ENCODE measurements around the gene M6PR. TPM values are rescaled to one million over a fixed set of nuclear protein-coding genes. Genes with fewer than 3 reads are reported as not detected.
"Not testable (repeated sequence)": the region's sequence is repeated elsewhere in the genome, so short reads cannot be mapped to it uniquely, and the experiment has no call there.

Gene M6PR
- total RNA-seq, 2 experiments from 2014 or later = 150 to 164 TPM

DNA sequence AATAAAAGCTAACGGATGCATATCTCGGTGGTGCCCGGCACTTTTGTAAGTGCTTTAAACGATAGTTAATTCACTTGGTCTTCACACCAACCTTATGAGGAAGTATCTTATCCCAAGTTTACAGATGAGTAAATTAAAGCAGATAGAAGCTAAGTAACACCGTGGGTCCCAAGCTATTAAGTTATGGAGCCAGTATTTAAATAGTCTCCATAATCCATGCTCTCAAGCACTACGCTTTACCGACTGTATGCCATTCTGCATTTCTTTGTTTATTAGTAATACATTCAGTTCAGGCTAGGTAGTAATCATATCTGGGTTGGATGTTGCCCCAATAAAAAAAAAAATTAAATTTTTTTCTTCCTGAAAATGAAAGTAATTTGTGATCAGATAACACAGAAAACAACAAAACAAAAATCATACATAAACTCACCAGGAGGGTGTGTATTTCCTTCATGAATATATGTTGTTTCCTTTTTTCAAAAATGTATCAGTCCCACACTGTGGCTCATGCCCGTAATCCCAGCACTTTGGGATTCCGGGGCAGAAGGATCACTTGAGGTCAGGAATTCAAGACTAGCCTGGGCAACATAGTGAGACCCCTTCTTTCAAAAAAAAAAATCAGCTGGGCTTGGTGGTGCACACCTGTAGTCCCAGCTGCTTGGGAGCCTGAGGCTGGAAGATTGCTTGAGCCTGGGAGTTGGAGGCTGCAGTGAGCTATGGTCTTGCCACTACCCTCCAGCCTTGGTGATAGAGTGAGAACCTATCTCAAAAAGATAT is 1.4 kb upstream of the M6PR start:
- peak overlapping the region; percentile 99 for H3K4me3 Mint-ChIP-seq
- POLR2A ChIA-PET = interaction anchor here (1.0 to 2.1 kb wide), 6 partner anchors 42 to 98 kb away, joined by 3 to 9 read pairs (median 4); no protein-coding TSS in a partner anchor
- H3K4me1 Mint-ChIP-seq (ENCODE audit: low read depth) = peaks cover 58% of the 10 kb centered on the region
- peaks cover 11% of the 10 kb centered on the region for H3K9me3 Mint-ChIP-seq
- H3K36me3 Mint-ChIP-seq = peaks cover 17% of the 10 kb centered on the region
- intact Hi-C loops (cut with micrococcal nuclease) = loop anchor here (1.0 to 5.0 kb wide), 7 partner anchors 38 to 459 kb away; partner anchors contain the start of gene KLRG1
- no peaks in the 10 kb centered on the region for H3K27me3 Mint-ChIP-seq
- DNase-seq = peak; percentile 16
- H3K27ac Mint-ChIP-seq = peak overlapping the region; percentile 94
- CTCF ChIA-PET = interaction anchor here (0.6 to 9.1 kb wide), 19 partner anchors 10 to 1046 kb away, joined by 3 to 135 read pairs (median 6); partner anchors contain the start of genes KLRG1 and PHC1

DNA sequence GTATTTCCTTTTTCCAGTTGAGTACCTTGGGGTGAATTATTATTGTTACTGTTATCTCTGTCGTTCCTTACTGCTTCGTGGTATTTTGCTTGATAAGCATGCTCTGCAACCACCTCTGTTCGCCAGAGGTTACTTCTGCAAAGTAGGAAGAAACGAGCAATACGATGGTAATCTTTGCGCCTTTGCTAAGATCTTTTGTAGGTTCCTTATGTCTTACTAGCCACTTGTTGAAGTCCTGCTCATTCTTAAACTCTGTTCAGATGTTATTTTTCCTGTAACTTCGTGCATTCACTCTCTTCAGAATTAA is 729 bp upstream of the M6PR start:
- Mint-ChIP-seq H3K27me3 (no peaks in the 10 kb centered on the region), H3K4me3 (peak overlapping the region; percentile 99), H3K4me1 (ENCODE audit: low read depth) (peaks cover 56% of the 10 kb centered on the region), H3K36me3 (peaks cover 20% of the 10 kb centered on the region), H3K27ac (peak overlapping the region; percentile 94), H3K9me3 (peaks cover 9% of the 10 kb centered on the region)
- intact Hi-C loops (cut with micrococcal nuclease) = loop anchor here (1.0 to 5.0 kb wide), 6 partner anchors 39 to 458 kb away; partner anchors contain the start of gene KLRG1
- ChIA-PET POLR2A (interaction anchor here (0.7 to 3.5 kb wide), 10 partner anchors 30 to 102 kb away, joined by 3 to 12 read pairs (median 5); partner anchors contain the start of gene PHC1), CTCF (interaction anchor here (0.7 to 9.1 kb wide), 21 partner anchors 11 to 285 kb away, joined by 3 to 135 read pairs (median 5); partner anchors contain the start of genes KLRG1 and PHC1)
- no peak for DNase-seq

DNA sequence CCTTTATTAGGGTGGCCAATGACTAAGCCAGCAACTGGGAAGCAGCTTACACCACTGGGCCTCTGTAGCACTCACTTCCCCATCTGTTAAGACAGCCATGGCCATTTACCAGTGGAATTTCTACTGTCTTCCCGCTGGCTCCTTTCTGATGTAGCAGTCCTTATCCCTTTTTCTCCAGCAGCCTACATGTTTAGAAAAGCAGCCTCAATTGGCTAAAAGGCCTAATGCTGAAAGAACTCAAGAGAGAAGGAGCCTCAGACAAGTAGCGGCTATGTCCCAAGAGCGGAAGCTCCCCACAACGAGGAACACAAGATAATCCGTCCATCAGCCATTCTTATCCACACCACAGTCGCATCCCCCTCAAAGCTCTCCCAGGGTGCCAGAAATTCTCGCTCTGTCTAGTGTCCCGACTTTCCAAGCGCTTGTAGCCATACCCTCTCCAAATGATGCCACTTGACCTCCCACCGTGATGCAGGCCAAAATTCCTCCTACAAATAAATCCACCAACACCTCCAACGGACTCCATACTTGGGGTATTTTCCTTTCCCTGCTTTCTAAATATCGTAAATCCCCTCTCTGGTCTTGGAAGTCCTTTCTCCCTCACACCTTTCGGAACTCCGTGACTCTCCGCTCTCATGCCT is 624 bp downstream of the M6PR start:
- H3K9me3 Mint-ChIP-seq = peaks cover 9% of the 10 kb centered on the region
- ChIA-PET CTCF (interaction anchor here (0.7 to 9.1 kb wide), 16 partner anchors 25 to 286 kb away, joined by 3 to 135 read pairs (median 14); partner anchors contain the start of genes KLRG1 and PHC1), POLR2A (interaction anchor here (0.9 to 3.5 kb wide), 10 partner anchors 10 to 810 kb away, joined by 3 to 12 read pairs (median 5); partner anchors contain the start of gene PHC1)
- DNase-seq = peak; percentile 21
- H3K4me3 Mint-ChIP-seq = peak overlapping the region; percentile 99
- intact Hi-C loops (cut with micrococcal nuclease) = loop anchor here (1.0 to 5.0 kb wide), 3 partner anchors 35 to 267 kb away; partner anchors contain the start of genes PHC1 and RIMKLB
- peaks cover 48% of the 10 kb centered on the region for H3K4me1 Mint-ChIP-seq (ENCODE audit: low read depth)
- H3K36me3 Mint-ChIP-seq = peaks cover 25% of the 10 kb centered on the region
- peak overlapping the region; percentile 94 for H3K27ac Mint-ChIP-seq
- no peaks in the 10 kb centered on the region for H3K27me3 Mint-ChIP-seq

DNA sequence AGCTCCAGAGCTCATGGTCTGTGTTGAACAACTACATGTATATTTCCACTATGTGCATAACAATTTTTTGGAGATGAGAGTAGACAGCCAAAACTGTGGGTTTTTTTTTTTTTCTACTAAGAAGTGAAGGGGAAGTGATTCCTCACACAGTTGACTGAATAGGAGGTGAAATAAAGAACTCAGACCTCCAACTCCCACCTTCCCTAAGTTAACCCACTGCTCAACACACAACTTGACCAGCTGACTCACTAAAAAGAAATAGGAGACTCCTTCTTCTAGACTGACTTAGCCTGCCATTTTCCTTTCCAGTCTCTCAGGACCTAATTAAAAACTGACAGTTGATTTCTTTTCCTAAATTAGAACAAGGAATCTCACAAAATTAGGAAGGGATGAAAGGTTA is 1.7 kb downstream of the M6PR start:
- ChIA-PET CTCF (interaction anchor here (0.7 to 9.1 kb wide), 6 partner anchors 34 to 404 kb away, joined by 3 to 128 read pairs (median 4); partner anchors contain the start of gene PHC1), POLR2A (interaction anchor here (1.1 to 3.5 kb wide), 3 partner anchors 33 to 77 kb away, joined by 3 to 12 read pairs (median 3); no protein-coding TSS in a partner anchor)
- Mint-ChIP-seq H3K9me3 (peaks cover 2% of the 10 kb centered on the region), H3K27ac (peak overlapping the region; percentile 23), H3K4me1 (ENCODE audit: low read depth) (peaks cover 38% of the 10 kb centered on the region), H3K4me3 (peak overlapping the region; percentile 53), H3K36me3 (peaks cover 25% of the 10 kb centered on the region), H3K27me3 (no peaks in the 10 kb centered on the region)
- DNase-seq = no peak
- intact Hi-C loops (cut with micrococcal nuclease) = loop anchor here (5.0 kb wide), 1 partner anchor 265 kb away; no protein-coding TSS in a partner anchor

DNA sequence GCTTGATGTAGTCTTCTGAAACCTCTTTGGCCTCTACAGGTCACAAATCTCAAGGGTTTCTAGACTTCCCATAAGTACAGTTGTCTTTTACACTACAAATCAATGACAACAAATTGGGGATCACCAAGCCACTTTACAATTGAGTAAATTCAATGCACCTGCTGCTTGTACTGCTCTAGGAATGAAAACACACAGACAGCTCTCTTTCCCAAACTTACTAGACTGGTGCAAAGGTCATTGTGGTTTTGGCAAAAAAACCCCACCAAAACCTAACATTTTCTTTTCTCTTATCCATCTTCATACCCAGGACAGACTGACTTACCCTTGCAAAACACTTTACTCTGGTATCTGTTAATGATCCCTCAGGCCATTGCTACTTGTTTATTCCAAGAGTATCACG is 2.7 kb downstream of the M6PR start:
- POLR2A ChIA-PET = interaction anchor here (1.1 to 3.5 kb wide), 3 partner anchors 32 to 78 kb away, joined by 3 to 12 read pairs (median 3); no protein-coding TSS in a partner anchor
- Mint-ChIP-seq H3K27me3 (no peaks in the 10 kb centered on the region), H3K36me3 (peaks cover 35% of the 10 kb centered on the region), H3K4me3 (peak overlapping the region; percentile 14), H3K27ac (peak overlapping the region; percentile 76), H3K4me1 (ENCODE audit: low read depth) (peaks cover 28% of the 10 kb centered on the region), H3K9me3 (no peaks in the 10 kb centered on the region)
- CTCF ChIA-PET = interaction anchor here (1.3 to 9.1 kb wide), 4 partner anchors 33 to 103 kb away, joined by 3 to 128 read pairs (median 14); partner anchors contain the start of gene PHC1
- DNase-seq = no peak
- intact Hi-C loops (cut with micrococcal nuclease) = loop anchor here (5.0 kb wide), 1 partner anchor 264 kb away; no protein-coding TSS in a partner anchor

DNA sequence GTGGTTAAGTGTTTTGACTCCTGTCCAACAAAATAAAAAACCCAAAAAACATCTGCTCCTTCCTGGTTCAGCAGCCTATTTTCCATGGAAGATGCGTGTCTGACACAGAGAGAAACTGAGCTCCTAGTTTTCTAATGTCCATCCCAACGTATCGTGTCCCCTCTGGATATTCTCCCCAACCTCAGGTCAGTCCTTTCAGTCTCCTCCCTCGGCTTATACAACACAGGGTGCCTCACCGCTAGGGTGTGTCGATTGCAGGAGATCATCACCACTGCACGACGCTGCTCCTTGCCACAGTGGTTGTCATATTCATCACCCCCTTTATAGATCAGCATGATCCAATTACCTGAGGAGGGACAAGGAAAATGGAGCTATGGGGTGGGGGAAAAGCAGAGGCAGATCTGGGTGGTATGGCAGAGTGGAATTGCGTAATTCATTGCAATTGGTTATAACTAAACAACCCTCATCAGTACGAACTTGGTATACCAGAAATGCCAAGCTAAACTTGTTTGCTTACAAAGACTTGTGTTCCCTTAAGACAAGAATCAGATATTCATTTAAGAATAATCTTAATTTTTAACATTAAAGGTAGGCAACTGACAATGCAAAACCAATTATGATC is 5.8 kb downstream of the M6PR start:
- ChIA-PET CTCF (interaction anchor here (9.1 kb wide), 1 partner anchor 106 kb away, joined by 128 read pairs; no protein-coding TSS in a partner anchor), POLR2A (no interaction called here)
- intact Hi-C loops (cut with micrococcal nuclease) = no loop called here
- DNase-seq = no peak
- peaks cover 41% of the 10 kb centered on the region for H3K36me3 Mint-ChIP-seq
- no peak overlapping the region for H3K4me3 Mint-ChIP-seq
- no peaks in the 10 kb centered on the region for H3K9me3 Mint-ChIP-seq
- no peak overlapping the region for H3K27ac Mint-ChIP-seq
- no peaks in the 10 kb centered on the region for H3K27me3 Mint-ChIP-seq
- peaks cover 22% of the 10 kb centered on the region for H3K4me1 Mint-ChIP-seq (ENCODE audit: low read depth)

DNA sequence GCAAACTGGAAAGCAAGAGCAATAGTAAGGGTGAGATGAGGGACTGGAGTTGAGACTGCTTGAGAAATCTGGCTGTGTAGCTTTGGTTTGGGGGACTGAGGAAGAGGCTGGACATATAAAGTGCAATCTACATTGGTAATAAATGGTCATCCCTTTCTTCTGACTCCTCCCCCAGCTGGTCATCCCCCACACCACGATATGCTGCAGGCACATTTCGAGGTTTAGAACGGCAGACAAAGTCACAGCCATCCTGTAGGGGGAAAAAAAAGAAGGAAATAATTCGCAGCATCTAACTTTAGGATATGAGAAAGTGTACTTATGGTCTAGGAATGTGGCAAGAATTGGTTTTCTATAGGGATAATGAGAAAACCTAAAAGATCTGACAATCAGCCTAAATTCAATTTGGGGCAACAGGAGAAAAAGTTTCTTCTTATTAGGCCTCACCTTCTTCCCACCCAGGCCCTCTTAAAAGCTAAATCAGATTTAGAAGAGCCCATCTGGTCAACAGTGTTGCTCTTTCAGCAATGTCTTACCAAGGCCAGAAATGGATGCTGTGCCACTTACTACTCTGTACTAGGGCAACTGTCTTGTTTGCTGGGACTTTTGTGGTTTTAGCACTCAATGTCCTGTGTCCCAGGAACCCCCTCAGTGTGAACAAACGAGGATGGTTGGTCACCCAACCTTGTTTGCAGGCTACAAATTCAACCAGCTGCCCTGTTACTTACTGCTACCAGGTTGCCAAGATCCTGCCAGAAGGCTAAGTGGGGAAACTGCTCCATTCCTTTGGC is 7.6 kb downstream of the M6PR start:
- H3K36me3 Mint-ChIP-seq = peaks cover 42% of the 10 kb centered on the region
- DNase-seq = no peak
- CTCF ChIA-PET = interaction anchor here (1.8 kb wide), 1 partner anchor 108 kb away, joined by 7 read pairs; no protein-coding TSS in a partner anchor
- POLR2A ChIA-PET = no interaction called here
- H3K27ac Mint-ChIP-seq = peak overlapping the region; percentile 47
- H3K9me3 Mint-ChIP-seq = no peaks in the 10 kb centered on the region
- no peak overlapping the region for H3K4me3 Mint-ChIP-seq
- peaks cover 9% of the 10 kb centered on the region for H3K4me1 Mint-ChIP-seq (ENCODE audit: low read depth)
- intact Hi-C loops (cut with micrococcal nuclease) = no loop called here
- H3K27me3 Mint-ChIP-seq = no peaks in the 10 kb centered on the region

DNA sequence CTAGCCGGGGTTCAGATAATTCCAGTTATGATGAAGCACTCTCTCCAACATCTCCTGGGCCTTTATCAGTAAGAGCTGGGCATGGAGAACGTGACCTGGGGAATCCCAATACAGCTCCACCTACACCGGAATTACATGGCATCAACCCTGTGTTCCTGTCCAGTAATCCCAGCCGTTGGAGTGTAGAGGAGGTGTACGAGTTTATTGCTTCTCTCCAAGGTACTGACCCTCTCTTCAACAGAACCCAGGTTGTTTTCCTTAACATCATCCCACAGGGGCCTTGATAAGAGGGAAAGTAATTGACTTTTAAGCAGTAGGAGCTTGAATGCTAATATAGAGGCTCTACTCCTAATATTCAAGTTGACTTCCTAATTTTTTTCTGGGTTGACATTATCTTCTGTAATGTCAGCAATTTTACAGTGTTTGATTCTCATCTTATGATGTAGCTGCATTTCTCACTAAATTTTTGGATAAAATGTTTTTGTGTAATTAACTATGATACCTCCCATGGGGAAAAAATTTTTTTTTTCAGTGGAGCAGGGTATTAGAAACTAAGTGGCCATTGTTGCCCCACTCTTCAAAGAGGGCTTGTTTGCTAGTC is 11.5 kb downstream of the M6PR start:
- intact Hi-C loops (cut with micrococcal nuclease); H3K9me3 Mint-ChIP-seq; CTCF ChIA-PET; H3K27me3 Mint-ChIP-seq; H3K4me3 Mint-ChIP-seq; H3K4me1 Mint-ChIP-seq (ENCODE audit: low read depth); POLR2A ChIA-PET; DNase-seq; H3K27ac Mint-ChIP-seq: not testable (repeated sequence)
- H3K36me3 Mint-ChIP-seq = peaks cover 39% of the 10 kb centered on the region

DNA sequence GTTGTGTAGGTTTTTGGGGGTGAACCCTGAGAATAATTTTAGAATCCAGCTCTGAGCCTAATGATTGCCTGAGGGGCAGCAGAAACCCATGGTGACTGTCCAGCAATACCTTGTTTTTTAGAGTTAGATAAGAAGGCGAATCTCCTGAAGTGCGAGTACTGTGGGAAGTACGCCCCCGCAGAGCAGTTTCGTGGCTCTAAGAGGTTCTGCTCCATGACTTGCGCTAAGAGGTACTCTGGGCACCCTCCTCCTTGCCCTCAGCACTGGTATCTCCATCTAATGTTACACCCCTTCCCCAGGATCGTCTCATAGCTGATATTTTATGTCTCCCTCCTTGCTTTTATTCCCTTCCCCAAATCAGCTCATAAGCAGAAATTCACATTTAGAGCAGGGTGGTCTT is 12.7 kb downstream of the M6PR start:
- H3K4me3 Mint-ChIP-seq = no peak overlapping the region
- POLR2A ChIA-PET = no interaction called here
- no peak for DNase-seq
- intact Hi-C loops (cut with micrococcal nuclease) = no loop called here
- no peaks in the 10 kb centered on the region for H3K9me3 Mint-ChIP-seq
- H3K4me1 Mint-ChIP-seq (ENCODE audit: low read depth) = no peaks in the 10 kb centered on the region
- no peak overlapping the region for H3K27ac Mint-ChIP-seq
- CTCF ChIA-PET = no interaction called here
- H3K36me3 Mint-ChIP-seq = peaks cover 29% of the 10 kb centered on the region
- no peaks in the 10 kb centered on the region for H3K27me3 Mint-ChIP-seq

DNA sequence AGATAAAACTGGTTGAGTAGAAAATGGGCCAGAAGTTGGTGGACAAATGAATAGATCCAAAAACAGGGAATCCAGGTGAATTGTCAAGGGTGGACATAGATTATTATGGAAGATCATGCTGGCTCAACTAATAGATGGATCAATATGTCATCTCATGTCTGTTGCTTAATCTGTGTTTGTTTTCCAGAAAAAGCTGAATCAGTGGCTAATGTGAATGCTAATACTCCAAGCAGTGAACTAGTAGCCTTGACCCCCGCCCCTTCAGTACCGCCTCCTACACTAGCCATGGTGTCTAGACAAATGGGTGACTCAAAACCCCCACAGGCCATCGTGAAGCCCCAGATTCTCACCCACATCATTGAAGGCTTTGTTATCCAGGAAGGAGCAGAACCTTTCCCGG is 15.4 kb downstream of the M6PR start:
- peaks cover 26% of the 10 kb centered on the region for H3K36me3 Mint-ChIP-seq
- CTCF ChIA-PET = interaction anchor here (0.6 kb wide), 1 partner anchor 534 kb away, joined by 4 read pairs; no protein-coding TSS in a partner anchor
- H3K4me1 Mint-ChIP-seq (ENCODE audit: low read depth); H3K27me3 Mint-ChIP-seq; H3K9me3 Mint-ChIP-seq; intact Hi-C loops (cut with micrococcal nuclease); H3K27ac Mint-ChIP-seq; DNase-seq; H3K4me3 Mint-ChIP-seq; POLR2A ChIA-PET: not testable (repeated sequence)
